SIG-M5 treated with dmso at 0.1 percent for 504 hours (cell line): ENCODE measurements around the gene DUSP1.

Source experiments
- DNase-seq: peaks from one replicate; lab custom pipeline; 2025; ENCODE audit not compliant: unreplicated experiment; lab: John Stamatoyannopoulos, UW

DUSP1 gene

GRCh38 chr5:172779691-172780341 lies 8.8 kb upstream of the DUSP1 start:
- DNase-seq = no peak

GRCh38 chr5:172777881-172778814 lies 7.2 kb upstream of the DUSP1 start:
- DNase-seq = no peak

DNA sequence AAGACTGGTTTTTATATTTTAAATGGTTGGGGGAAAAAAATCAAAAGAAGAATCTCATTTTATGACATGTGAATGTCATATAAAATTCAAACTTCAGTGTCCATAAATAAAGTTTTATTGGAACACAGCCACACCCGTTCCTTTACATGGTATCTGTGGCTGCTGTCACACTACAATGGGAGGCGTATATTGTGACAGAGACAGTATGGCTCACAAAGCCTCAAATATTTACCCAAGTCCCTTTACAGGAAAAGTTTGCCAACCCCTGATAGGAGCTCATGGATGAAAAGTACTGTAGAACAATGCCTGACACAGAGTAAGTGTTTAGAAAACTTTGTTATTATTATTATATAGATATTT lies 5.2 kb upstream of the DUSP1 start:
- no peak for DNase-seq

GRCh38 chr5:172775326-172776234 lies 4.6 kb upstream of the DUSP1 start:
- DNase-seq = peak; percentile 97

- DNase-seq = no peak
Observed at GRCh38 chr5:172774561-172775315, 3.7 kb upstream of the DUSP1 start.

GRCh38 chr5:172773481-172774469 lies 2.8 kb upstream of the DUSP1 start:
- no peak for DNase-seq

GRCh38 chr5:172772112-172772906 lies 1.3 kb upstream of the DUSP1 start:
- peak; percentile 96 for DNase-seq

DNA sequence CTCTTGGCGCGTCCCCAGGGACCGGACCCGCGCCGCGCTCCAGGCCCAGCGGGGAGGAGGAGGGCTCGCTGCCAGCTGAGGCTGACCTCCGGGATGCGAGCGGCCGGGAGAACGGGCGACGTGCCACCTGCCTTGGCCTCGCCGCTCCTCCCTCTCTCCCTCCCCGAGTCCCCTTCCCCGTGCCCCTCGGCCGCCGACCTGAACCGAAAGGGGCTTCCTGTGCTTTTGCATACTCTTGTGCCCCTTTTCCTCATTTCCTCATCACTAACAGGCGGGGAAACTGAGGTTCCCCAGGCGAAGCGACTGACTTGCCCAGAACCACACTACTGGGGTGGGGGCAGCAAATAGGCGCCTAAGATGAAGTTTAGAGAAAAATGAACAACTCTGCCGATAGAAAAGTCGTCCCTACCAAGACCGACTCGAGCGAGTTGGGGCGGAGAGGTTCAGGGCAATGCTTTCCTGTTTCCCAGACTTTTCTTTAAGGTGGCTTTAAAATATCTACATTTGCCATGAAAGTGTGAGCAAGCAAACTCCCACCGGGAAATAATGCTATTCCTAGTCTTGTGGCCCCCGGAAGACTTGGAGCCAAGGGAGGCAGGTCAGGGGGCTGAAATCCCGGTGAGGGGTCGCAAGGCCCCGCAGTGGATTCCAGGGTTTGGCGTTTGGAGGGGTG lies 580 bp upstream of the DUSP1 start:
- DNase-seq = no peak

DNA sequence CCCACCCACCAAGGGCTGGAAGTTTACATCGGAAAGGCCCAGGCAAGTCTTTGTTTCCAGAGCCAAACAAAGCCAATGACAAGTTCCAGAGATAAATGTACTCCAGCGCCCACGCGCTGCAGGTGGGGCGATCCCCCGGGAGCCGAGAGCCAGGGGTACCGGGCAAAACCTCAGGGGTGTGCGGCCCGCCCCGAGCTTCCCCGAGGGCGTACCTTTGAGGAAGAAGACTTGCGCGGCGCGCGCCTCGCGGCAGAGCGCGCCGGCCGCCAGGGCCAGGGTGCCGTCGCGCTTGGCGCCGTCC lies 671 bp downstream of the DUSP1 start:
- DNase-seq = no peak

DNA sequence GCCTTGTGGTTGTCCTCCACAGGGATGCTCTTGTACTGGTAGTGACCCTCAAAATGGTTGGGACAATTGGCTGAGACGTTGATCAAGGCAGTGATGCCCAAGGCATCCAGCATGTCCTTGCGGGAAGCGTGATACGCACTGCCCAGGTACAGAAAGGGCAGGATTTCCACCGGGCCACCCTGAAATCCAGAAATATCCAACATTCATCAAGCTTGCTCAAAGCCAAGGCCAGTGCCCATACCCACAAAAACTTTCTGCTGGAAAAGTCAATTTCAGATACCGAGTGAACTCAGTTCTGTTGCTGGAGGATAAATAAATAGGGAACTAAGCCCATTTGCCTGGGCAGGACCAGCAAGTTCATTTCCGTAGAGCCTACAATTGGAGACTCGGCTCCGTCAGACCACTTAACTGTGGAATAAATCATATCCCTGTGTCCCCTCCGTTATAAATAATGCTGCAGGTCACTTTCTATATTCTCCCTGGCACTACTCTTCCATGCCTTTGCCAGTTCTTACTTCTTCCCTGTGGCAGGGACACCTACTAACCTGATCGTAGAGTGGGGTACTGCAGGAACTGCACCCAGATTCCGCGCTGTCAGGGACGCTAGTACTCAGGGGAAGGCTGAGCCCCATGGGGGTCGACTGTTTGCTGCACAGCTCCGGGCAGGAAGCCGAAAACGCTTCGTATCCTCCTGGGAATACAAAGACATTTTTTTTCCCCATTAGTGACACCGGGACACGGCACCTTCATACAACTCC lies 1.2 kb downstream of the DUSP1 start:
- DNase-seq = no peak

GRCh38 chr5:172769342-172769615 lies 1.7 kb downstream of the DUSP1 start:
- DNase-seq = no peak

- no peak for DNase-seq
Observed at GRCh38 chr5:172768573-172769341, 2.2 kb downstream of the DUSP1 start.

GRCh38 chr5:172768098-172768572 lies 2.9 kb downstream of the DUSP1 start:
- DNase-seq = no peak

DNA sequence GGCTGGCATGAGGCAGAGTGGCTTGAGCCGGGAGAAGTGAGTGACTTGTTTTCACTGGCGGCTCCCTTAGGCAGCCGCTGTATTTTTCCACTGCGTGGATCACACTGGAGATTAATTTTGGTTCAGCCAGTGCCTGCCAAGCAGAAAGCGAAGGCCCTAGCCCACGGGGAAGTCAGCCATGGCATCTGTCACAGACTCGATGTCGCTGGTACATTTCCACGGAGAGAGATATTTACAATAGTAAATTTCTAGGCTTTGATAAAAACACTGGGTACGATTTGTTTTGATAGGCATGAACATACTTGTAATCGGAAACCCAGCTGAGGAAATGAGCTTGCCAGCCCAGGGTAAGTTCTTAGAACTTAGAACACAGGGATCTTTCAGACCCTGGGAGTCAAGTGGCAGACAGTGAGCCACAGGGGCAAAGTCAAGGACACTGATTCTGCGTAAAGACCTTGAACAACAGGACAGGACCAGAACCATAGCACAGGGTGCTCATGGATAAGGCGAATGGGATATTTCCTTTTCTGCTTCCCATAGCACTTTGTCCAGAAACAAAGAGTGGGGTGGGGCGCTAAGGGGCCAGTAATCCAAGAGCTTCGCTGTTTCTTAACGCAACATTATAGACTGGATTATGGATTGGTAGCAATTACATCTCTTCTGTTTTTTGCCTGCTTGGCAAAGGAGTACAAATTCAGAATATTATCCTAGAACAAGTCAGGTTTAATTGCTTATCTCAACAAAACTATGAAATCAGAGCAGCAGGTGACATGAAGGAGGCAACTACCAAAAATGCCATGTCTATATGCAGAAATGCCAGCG lies 4.5 kb downstream of the DUSP1 start:
- no peak for DNase-seq

GRCh38 chr5:172765766-172766286 lies 5.2 kb downstream of the DUSP1 start:
- no peak for DNase-seq
